HG02571 (cell line): Measurements from ENCODE around the gene TOB1.
"Not testable (repeated sequence)": the region's sequence is repeated elsewhere in the genome, so short reads cannot be mapped to it uniquely, and the experiment has no call there.

ENCODE experiments used
- ATAC-seq: cut with Tn5 transposase; IDR thresholded peaks from one replicate; pipeline ENCODE4 v1.9.1; 2021; ENCODE audit warnings: mild to moderate bottlenecking, moderate library complexity; ENCODE audit not compliant: unreplicated experiment

TOB1 gene

DNA sequence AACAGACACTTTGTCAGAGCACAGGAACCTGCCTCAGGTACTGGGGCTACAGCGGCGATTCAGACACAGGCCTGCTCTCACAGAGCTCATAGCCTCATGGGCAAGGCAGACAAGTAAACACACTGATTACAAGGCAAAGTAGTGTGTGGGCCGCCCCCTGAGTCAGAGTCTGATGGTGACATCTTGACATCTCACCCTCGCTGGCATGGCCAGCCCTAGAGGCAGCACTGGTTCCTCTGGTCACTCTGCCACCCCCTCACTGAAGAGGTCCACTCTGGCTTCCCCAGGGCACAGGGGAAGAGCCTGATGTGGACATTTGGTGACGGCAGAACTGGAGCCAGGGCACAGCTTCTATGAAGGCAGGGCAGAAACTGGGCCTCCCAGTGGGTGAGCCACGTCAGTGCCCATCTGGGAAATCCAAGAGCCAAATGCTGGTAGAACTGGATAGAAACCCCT is 32.9 kb upstream of the TOB1 start:
- no peak for ATAC-seq

GRCh38 chr17:50898369-50899004 is 32.3 kb upstream of the TOB1 start:
- no peak for ATAC-seq

DNA sequence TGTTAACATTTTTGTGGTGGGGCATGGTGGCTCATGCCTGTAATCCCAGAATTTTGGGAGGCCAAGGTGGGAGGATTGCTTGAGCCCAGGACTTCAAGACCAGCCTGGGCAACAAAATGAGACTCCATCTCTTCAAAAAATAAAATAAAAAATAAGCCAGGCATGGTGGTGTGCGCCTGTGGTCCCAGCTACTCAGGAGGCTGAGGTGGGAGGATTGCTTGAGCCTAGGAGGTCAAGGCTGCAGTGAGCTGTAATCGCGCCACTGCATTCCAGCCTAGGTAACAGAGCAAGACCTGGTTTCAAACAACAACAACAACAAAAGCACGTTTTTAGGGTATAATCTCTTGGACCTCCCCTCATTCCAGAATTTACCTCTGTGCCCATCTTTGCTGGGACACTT is 28.4 kb upstream of the TOB1 start:
- not testable (repeated sequence) for ATAC-seq

DNA sequence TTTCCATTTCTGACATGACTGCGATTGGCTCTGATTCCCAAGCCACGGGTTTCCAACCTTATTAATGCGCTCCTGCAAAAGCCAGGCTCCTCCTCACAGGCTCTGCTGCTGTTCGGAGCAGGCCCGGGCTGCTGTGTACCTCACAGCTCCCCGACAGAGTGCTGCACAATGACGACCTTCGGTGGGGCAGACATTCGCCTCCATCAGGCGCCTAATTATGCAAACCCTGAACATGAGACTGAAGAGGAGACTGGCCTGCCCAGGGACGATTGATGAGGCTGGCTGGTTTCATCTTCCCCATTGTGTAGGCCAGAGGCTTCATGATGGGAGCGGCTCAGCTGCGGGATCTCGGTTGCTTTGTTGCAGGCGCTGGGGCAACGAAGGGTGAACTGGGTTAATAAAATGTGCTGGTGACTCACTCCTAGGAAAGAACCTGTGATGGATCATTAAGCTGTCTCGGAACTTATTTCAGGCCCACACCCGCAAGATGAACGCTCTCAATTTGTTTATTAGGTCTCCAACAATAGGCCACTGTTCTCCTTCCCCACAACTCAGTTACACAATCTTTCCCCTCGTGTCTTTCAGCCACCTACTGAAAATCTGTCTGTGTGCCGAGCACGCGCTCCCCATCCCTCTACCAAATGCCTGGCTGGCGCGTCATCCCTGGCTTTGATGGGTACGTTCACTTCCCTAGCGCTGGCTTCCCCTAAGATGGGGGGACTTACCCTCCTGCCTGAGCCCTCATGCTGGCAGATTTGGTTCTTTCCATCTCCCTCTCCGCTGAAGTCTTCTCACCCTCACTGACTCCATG is 27.2 kb upstream of the TOB1 start:
- ATAC-seq = no peak

- ATAC-seq = no peak
These were observed 26.1 kb upstream of the TOB1 start for GRCh38 chr17:50892101-50892776.

GRCh38 chr17:50891577-50891989 is 25.4 kb upstream of the TOB1 start:
- ATAC-seq = no peak

- no peak for ATAC-seq
These were observed 24.7 kb upstream of the TOB1 start for GRCh38 chr17:50890675-50891516.

- no peak for ATAC-seq
These were observed 23.5 kb upstream of the TOB1 start for GRCh38 chr17:50889528-50890118.

DNA sequence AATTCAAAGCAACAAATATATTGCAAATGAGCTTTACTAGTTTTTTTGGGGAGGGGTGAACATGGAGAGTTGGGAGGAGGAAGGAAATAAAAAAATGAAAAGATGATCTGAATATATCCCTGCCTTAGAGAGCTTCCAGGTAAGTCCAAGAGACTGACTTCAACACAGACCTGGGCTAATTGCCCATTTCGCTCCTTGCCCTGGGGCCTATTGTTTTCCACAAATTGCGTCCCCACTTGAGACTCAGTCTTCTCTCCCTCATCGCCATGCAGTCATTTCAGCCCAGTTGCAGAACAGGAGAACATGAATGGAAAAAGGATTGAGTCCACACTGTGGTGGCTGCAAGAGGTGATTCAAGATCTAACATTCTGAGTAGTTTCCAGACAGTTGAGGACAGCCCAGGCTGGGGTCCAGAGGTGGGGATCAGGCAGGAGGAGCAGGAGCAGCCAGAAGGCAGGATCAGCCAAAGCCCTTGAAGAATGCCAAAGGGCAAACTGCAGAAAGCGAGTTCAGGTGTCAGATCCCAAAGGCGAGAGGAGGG is 21.6 kb upstream of the TOB1 start:
- ATAC-seq = no peak

DNA sequence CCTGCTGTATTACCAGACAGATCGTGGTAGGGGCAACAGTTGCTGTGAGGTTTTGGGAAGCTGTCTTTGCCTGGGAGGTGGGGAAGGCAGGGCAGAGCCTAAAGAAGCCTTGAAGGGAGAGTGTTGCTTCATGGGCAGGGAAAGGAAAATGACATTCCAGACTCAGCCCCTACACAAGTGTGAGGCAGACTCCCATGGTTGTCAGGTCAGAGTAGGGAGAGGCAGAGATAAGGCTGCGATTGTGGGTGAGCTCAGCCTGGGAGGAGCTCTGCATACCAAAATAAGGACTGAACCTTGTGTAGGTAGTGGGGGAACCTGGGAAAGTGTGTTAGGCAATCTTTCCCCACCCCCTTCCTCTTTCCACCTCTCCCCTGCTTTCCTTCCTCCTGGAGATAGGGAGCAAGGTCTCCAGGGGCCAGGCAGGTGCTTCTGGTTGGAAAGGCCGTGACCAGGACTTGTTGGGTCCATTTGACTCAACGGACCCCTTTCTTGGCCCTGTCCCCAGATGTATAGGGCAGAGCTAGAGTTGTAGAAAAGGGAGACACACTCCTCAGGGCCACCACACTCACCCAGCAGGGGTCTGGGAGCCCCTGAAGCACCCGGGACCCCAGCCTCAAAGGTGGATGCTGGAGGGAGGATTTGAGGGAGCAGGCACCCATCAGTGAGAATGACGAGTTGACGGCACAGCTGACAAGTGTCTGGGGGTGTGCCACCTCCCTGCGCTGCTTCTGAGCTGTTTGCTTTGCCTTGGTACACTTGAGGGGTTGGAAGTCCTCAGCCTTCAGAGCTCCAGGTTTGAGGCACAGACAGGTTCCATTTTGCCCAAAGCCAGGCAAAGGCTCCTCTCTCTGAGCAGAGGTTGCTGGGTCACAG is 18.5 kb upstream of the TOB1 start:
- no peak for ATAC-seq

DNA sequence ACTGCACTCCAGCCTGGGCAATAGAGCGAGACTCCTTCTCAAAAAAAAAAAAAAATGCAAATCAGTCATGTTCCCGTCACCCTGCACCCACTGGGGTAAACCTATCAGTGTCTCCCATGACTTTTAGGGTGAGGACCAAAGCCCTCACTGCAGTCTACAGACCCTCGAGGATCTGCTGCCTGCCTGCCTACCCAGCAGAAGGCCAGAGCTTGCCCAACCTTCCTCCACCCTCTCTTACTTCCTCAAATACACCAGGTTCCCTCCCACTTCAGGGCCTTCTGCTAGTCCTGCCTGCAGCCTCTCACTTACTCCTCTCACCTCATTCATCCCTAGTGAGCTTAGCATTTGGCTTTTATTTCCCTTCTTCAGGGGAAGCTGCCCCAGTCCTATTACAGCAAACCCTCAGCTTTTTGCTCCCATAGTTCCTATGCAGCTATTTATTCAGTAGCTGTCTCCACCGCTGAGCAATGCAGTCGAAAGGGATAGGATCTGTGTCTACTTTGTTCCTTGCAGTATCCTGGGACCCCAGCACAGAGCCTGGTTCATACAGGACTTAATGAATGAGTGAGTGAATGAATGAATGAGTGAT is 17.8 kb upstream of the TOB1 start:
- ATAC-seq = no peak

DNA sequence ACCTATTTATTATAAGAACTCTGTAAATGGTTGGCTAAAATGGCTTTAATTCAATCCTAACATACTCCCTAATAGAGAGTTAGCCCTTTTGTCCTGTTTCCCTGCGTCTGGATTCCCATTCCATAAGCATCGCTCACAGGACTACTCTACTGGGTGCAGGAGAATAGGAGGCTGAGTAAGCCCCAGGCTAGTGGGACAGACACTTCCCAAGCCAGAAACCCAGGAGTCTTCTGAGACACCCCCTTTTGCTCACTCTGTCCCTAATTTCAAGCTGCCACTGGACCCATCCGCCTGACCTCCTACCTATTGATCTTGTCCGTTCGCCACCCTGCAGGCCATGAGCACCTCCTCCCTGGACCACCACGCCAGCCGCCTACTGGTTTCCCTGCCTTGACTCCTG is 16.7 kb upstream of the TOB1 start:
- no peak for ATAC-seq

DNA sequence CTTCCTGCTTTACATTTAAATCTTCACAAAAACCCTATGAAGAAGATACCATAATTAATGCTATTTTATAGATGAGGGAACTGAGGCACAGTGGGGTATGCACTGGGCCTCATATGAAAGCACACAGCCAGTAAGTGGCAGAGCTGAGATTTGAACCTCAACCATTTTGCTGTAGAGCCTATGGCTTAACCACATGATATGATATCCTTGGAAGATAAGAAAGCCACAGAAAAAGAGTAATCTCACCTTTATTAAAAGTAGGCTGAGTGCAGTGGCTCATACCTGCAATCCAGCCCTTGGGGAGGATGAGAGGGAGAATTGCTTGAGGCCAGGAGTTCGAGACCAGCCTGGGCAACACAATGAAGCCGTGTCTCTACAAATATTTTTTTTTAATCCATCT is 15.0 kb upstream of the TOB1 start:
- ATAC-seq = no peak

DNA sequence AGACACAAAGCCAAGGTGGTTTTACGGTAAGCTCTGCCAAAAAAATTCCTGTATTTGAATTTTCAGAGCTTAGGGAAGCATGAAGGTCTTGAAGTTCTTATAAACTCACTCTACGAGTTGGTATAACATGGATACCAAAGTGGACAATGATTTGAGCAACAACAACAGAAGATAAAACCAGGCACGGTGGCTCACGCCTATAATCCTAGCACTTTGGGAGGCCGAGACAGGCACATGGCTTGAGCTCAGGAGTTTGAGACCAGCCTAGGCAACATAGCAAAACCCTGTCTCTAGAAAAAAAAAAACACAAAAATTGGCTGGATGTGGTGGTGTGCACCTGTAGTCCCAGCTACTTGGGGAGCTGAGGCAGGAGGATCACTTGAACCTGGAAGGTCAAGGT is 12.9 kb upstream of the TOB1 start:
- no peak for ATAC-seq

DNA sequence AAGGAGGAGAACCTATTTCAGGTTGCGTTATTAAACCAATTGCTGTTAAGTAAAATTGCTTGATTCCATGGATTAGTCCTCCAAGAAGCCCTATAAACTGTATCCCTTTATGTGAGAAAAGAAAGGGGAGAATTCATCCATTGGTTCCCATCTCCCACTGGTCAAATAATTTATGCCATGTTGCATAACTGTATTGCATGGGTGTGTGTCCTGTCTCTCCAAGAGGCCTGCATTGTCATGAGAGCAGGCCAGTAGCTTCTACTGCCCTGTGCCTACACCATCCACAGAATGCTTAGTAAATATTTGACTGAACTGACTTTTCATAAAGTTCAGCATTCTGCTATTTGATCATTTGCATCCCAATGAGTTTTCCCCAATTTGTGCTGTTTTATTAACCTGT is 11.7 kb upstream of the TOB1 start:
- no peak for ATAC-seq

- ATAC-seq = not testable (repeated sequence)
These were observed 10.9 kb upstream of the TOB1 start for GRCh38 chr17:50877042-50877441.

DNA sequence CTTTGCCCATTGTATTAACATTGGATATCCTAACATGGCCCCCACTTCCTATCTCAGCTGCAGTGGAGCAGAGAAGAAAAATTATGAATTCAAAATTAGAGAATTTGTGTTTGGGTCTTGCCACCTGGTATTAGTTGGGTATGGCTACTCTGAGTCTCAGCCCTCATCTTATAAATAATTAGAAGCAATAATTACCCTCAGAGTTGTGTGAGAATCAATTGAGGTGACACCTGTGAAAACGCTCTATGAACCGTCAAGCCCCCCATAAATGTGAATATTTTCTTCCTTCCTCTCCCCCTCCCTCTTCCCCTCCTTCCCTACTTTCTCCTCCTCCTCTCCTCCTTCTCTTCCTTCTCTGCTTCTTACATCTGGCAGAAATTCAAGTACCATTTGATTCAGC is 8.9 kb upstream of the TOB1 start:
- no peak for ATAC-seq

GRCh38 chr17:50872710-50873424 is 6.7 kb upstream of the TOB1 start:
- ATAC-seq = no peak
